LHCN-M2 (cell line): ENCODE data around the gene BANP. TPM values are rescaled to one million over a fixed set of nuclear protein-coding genes. Genes with fewer than 3 reads are reported as not detected.
"Not testable (repeated sequence)": the region's sequence is repeated elsewhere in the genome, so short reads cannot be mapped to it uniquely, and the experiment has no call there.

Experiments
- DNase-seq: peaks from one replicate; pipeline ENCODE4 v3.0.0-alpha.2; 2012; ENCODE audit warnings: low read depth
- total RNA-seq: library from RNA; depleted of rRNA; stranded (reverse); fragments of >200 nt; gene quantifications from 2 replicates; pipeline ENCODE4 v1.2.3, GENCODE V29; 2014

The BANP gene
- total RNA-seq, 1 experiment from 2014 or later, result 20.5 TPM

DNA sequence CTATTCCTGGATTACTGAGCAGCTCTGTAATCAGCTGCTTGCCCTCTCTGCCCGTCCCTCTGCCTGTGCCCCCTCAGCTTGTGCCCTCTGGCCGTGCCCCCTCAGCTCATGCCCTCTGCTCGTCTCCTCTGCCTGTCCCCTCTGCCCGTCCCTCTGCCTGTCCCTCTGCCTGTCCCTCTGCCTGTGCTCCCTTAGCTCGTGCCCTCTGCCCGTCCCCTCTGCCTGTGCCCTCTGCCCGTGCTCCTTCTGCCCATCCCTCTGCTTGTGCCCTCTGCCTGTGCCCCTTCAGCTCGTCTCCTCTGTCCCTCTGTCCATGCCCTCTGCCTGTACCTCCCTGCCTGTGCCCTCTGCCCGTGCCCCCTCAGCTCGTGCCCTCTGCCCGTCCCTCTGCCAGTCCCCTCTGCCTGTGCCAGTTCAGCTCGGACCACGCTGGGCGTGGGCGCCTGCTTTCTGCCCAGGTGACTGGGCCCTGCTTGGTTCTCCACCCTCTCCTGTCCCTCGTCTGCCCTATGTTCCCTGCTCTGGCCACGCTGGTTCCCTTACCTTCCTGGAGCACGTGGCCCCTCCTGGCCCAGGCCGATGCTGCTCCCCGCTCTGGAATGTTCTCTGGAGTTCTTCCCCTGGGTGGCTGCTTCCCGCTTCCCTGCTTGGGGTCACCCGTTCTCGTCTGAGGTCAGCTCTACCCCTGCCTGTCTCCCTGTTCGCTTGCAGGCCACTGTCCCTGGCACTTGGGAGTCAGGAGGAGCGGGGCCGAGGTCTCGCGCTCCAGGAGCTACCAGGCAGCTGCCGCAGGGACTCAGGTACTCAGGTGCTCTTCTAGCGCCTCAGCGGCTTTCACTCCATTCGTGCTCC lies 63.9 kb downstream of the BANP start:
- DNase-seq, result no peak

DNA sequence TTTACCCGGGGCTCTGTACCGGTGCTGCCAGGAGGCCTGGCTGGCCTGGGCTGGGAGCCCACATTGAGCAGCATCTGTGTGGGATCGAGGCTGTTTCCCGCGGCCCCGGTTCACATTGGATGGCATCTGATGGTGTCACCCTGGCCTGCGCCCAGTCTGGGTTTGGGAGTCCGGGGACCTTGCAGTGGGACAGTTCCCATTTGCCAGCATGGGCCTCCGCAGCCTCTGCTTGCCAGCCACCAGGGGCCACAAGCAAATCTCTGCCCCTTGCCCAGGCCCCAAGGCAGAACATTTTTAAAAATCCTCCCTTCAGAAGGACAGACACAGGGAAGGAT lies 64.5 kb downstream of the BANP start:
- no peak for DNase-seq

DNA sequence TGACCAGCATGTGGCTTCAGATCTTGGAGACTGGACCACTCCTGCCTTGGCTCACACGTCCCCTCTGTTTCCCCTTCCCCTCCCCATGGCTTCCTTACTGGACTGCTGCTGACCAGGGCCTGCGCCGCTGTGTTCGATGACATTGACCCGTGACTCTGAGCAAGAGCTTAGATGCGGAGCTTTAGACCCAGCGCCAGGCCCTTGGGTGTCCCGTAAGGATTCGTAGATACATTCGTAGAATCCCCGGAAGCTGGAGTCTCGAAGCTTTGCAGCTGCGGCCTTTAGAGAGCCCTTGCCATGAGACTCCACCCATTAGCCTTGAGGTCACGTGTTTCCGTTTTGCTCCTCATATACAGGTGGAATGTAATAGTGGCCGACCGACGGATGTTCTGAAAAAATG lies 65.2 kb downstream of the BANP start:
- DNase-seq, result not testable (repeated sequence)

DNA sequence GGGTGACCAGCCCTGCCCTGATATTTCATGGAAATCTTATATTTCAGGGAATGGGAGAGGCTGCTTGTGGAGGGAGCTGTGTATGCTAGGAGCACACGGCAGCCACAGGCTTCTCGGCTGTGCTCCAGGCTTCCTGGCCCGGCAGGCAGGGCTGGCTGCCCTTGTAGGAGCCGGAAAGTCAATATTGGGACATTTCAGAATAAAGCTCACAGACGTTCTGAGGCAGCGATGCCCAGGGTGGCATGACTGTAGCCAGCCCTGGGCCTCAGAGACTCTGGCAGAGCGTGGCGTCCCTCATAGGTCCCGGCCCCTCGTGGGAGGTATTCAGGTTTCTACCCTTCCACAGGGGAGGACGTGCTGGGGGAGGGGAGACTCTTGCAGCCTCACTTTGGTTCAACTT lies 65.7 kb downstream of the BANP start:
- DNase-seq, result no peak

DNA sequence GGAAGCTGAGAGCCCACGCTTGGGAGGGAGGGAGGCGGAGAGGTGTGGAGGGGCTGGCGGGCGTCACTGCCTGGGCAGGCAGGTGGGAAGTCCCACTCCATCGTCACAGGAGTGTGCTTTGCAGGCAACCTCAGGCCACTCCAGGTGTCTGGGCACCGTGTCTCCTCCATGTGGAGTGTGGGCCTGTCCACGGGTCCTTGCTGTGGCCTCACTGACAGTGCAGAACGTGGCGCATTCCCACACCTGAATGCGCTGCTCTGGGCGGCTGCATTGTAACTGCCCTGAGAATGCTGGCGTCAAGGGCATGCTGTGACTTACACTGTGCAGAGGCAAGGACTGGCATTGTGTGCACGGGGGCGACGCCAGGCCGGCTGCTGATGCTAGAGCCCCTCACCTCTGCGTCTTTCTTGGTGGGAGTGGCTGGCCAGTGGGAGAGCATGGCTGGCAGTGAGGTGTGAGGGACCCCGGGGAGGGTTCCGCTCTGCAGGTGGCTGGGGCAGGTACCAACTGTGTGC lies 66.4 kb downstream of the BANP start:
- no peak for DNase-seq

DNA sequence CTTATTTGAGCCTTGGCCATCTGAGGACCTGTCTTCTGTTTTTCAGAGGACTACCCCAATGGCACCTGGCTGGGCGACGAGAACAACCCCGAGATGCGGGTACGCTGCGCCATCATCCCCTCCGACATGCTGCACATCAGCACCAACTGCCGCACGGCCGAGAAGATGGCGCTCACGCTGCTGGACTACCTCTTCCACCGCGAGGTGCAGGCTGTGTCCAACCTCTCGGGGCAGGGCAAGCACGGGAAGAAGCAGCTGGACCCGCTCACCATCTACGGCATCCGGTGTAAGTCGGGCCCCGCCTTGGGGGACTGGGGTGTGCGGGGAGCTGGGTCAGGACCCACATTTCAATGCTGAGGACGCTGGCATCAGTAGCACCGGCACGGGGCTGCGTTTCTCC lies 67.1 kb downstream of the BANP start:
- not testable (repeated sequence) for DNase-seq

DNA sequence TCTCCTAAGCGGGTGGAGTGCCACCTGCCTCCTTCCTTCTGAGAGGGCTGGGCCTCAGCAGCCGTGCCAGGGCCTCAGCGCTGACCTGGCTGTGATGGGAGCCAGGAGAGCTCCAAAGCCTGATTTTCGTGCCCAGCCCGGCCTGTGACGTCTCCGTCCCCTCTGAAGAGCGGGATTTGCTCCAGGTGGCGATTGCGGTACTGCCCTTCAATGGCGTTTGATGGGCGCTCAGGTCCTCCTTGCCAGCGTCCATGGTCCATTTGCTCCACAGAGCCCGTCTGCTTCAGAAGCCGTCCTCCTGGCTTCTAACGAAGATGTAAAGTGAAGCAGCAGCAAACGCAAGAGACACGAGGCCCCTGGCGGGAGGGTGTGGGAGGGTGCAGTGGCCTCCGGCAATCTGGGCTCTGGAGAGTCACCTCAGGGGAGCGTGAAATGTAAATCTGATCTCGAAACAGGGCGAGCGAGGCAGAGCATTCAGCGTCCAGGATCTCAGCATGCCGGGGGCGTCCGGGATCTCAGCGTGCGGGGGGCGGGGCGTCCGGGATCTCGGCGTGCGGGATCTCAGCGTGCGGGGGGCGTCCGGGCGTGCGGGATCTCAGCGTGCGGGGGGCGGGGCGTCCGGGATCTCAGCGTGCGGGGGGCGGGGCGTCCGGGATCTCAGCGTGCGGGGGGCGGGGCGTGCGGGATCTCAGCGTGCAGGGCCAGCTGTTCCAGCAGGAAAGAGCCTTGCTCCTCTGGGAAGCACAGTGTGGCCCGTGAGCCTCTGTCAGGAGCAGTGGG lies 68.0 kb downstream of the BANP start:
- DNase-seq, result not testable (repeated sequence)

DNA sequence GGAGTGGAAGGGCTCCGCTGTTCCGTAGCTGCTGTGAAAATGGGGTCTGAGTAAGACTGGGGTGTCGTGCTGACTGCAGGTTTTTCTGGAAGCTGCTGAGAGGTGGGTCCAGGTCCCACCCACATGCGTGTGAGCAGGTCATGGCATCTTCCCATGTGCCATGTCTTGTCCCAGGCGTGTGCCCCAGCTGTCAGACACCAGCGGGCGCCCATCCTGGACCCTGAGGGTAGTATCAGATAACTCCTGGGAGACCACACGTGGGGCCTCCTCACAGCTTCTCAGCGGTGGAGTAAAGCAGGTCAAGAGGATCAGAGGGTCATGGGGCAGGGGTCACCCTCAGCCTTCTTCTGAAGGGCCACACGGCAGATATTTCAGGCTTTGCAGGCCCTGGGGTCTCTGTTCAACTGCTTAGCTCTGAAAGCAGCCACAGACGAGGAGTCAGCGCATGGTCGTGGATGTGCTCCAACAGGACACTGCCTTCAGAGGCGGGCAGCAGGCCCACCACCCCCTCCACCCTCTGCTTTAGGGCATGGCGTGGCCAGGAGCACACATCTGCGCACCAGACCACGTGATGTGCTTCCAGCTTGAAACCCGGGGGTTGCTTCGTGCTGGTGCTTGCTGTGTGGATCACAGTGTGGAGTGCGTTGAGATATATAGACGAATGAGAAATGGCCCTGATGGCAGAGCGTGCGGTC lies 68.7 kb downstream of the BANP start:
- no peak for DNase-seq

DNA sequence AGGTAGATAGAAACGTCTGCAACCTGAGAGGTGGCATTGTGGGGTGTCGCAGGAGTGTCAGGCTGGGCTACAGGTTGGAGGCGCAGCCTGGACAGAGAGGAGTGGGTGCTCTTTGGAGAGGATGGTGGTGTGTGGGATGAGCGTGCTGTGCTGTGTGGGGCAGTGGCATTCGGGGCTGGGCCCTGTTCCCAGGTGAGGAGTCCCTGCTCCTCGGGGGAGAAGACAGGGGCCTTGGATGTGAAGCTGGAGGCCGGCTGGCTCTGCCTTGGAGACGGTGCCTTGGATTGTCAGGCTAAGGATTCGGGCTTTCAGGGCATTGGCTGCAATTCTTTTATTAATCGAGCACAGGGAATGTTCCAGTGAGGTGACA lies 69.3 kb downstream of the BANP start:
- DNase-seq, result no peak

DNA sequence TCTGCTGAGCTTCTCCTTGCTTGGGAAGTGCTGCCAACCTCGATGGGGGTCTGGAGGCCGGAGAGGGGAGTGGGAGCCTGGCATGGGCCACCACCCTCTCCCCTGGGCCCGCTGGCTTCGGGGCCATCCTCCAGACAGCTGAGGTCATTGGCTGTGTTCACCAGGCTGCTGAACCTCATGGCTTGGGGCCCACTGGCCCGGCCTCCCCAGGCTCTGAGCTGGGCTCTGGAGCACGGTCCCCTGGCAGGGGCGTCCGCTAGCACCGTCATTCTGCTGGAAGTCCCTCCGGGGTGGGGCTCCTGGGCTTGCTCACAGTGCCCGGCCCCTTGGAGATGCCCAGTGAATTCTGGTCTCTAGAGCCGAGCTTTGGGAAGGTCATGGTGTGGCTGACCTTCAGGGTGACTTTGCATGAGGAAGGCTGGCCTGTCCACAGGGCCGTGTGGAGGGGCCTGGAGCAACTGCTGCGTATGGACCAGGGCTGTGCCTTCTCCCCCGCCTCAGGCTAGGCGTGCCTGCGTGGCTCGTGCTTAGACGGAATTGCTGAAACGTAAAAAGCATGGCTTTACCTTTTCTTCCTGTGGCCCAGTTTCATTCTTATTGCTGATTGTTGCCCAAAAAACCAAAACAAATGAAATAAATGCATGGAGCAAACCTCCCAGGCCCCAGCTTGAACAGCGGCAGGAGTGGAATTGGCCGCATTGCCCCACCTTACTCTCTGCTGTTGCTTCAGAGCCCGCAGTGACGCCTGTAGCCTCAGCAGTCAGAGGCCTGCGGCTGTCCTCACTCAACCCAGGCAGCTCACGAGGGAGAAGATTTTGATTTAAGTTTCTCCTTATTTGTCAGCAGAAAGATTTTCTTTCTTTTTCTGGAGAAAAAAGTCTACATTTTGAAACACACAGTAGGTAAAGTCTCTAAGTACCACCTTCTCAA lies 70.1 kb downstream of the BANP start:
- not testable (repeated sequence) for DNase-seq

DNA sequence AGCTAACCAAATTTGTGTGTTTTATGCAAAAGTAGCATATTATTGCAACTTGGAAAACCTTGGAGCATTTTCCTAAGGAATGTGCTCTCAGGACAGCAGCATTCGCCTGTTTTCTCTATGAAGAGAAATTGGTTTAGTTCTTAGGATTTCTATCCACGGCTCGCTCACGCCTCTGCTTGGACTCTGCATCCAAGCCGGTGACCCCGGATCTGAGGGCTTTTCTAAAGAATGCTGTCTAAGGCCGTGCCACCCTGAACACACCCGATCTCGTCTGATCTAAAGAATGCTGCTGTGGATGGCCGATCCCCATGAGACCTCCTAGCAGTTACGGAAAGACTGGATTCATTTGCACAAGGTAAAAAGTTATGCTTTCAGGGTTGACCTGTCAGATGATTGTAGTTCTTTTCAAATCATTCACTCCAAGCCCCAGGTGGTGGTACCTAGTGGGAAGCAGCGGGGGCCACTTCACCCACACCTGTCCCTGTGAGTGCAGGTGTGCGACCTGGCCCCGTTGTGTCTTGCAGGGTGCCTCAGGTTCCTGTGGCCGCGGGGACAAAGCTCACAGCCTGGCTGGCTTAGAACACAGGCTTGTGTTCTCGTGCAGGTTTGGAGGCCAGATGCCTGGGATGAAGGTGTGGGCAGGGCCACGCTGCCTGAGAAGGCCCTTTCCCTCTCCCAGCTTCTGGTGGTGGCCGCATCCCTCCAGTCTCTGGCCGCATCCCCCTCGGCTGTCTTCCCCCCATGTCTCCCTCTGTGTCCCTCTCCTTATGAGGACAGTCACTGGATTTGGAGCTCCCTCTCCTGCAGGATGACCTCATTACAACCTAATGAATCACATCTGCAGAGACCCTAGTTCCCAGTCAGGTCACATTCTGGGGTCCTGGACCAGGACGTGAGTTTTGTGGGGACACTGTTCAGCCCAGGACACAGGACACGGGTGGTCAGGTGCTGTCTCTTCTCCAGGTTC lies 71.1 kb downstream of the BANP start:
- DNase-seq, result no peak

DNA sequence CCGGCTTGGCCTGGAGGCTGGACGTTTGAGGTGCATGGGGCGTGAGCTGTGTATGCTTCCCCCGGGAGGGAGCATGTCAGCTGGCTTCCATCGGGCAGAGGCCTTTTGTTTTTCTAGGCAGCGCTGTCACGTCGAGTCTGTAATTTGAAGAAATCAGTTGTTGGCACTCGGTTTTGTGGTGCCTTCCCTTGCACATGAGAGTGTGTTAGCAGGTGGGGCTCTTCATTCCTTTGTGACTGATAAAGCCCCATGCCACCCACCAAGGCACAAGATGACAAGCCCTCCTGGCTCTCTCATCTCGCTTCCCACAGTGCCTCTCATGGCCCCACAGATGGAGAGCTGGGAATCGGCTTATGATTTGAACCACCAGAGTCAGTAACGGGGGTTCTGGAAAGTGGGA lies 72.1 kb downstream of the BANP start:
- DNase-seq, result no peak

DNA sequence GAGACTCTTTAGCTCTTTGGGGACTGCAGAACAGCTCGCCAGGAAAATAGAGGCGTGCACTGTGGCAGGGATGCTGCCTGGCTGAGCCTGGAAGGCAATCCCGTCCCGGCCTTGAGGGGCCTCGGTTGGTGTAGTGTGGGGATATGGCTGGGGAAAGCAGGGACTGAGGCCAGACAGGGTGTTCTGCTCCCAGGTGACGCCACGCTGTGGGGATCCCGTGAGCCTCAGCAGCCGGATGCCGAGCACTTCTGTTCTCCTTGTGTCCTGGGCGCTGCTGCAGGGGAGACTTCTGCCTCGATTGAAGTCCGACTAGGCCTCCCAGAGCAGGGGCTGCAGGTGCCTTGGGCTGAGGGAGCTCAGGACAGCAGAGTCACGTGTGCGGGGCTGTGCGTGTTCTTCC lies 72.6 kb downstream of the BANP start:
- no peak for DNase-seq

DNA sequence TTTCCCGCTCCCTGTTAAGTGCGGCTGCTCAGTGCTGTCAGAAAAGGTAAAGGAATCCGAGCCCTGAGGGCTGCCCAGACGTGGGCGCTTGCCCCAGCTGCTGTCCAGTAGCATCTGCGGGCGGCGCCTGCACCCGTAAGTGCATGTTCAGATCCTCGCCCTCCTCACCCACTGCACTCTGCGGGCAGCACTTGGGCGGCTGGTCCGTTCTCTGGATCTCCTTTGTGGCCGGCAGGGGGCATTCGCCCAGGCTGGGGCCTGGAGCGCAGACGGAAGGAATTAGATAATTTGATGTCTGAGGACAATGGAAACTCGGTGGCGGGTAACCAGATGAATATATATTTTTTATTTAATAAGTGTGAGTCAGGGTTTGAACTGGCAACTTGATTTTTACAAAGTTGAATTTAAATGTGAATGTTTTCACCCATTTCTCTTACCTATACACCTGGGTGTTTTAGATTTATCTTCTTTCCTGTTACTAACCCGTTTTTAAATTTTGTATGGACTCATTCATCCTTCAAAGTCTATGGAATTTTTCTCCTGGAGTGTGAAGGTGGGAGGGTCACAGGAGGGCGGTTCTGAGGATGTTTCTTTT lies 73.4 kb downstream of the BANP start:
- DNase-seq, result peak; percentile 46

DNA sequence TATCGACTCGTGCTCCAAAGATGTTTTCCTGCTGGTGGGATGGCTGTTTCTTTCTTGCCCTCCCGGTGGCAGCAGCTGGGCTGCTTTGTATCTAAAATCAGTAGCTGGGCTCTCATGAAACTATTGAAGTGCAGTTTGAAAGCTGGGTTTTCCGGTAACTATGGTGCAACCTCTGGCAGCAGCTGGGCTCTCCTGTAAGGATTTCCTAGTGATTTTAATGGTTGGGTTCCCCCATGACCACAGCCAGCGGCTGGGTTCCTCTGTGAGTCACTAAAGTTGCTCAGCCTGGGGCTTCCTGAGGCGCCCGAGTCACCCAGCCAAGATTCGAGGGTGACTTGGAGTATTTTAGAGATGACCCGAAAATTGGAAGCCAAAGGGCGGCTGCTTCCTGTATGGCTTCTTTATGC lies 73.9 kb downstream of the BANP start:
- peak; percentile 93 for DNase-seq

DNA sequence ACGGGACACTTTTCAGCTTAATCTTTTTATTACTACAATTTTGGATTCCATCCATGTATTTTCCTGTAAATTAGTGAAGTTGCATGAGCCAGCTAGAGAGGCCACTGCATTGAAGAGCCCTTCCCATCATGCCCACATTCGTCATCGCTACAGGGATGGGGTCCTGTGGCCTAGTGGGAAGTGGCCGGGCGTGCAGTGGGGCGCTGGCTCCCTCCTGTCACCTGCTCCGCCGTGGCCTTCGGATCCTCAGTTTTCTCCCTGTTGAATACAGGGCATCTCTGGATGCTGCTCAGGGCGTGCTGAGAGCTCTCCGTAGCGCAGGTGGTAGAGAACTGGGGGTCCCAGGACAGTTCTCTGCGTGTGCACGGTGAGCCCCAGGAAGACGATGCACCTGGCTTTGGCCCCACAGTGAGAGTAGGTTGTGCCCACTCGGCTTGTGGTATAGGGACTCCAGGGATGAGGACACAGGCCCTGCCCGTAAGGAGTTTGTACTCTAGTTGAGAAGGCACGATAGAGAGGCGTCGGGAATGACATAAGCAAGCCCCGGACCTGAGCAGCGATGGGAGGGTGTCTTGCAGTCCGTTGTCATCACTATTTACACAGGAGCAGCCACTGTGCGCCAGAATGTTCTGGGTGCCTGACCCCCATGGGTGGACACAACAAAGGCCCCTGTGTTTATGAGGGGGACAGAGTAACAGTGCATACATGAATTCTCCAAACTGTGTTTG lies 74.8 kb downstream of the BANP start:
- DNase-seq, result not testable (repeated sequence)

DNA sequence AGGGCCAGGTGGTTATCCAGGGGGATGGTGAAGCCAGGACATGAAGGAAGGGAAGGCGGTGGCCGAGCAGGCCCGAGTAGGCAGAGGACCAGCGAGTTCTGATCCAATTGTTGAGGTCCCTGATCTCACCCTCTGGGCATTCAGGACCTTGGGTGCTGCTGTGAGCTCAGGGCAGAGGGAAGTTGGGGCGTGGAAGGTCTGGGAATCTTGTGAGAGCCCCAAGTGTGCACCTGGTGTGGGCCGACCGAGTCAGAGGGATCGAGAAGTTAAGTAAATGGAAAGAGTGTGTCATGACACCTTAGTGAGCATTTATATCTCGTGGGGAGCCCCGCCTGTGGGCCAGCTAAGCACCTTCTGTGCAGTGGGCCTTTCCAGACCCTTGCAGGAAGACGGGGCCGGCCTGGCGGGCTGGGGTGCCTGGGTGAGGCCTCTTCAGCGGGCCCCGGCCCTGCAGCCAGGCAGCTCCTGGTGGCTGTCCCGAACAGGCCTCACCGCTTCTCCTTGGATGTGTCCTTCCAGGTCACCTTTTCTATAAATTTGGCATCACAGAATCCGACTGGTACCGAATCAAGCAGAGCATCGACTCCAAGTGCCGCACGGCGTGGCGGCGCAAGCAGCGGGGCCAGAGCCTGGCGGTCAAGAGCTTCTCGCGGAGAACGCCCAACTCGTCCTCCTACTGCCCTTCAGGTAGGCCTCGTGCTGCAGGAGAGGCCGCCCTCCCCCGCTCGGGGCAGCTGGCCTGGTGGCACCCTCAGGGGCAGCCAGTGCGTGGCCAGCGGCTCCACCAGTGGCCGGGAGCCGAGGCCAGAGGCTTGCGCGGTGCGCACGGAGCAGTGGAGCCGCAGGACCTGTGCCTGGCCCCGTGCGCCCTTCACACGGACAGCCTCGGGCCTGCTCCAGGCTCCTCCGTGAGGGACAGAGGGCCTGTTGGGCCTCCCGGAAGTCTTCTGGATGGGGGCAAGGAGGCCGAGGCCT lies 76.0 kb downstream of the BANP start:
- no peak for DNase-seq
